ENCODE results near the gene NET1.

GRCh38 chr10:5506246-5506645, 93.9 kb downstream of the NET1 start:
- TF ChIP-seq POLR2A (IDR thresholded peaks at IDR 0.05) = no peak
- no peak for TF ChIP-seq CTCF (IDR thresholded peaks at IDR 0.05)
- no peak for TF ChIP-seq POLR2AphosphoS5 (IDR thresholded peaks at IDR 0.05; ENCODE audit: insufficient read depth in 1 of 2, low read depth in 1 of 2)
